ENCODE measurements around the gene SYT7. TPM values are rescaled to one million over a fixed set of nuclear protein-coding genes. Genes with fewer than 3 reads are reported as not detected.

SYT7 gene
- total RNA-seq, 1 experiment from 2014 or later, result 2.5 TPM

DNA sequence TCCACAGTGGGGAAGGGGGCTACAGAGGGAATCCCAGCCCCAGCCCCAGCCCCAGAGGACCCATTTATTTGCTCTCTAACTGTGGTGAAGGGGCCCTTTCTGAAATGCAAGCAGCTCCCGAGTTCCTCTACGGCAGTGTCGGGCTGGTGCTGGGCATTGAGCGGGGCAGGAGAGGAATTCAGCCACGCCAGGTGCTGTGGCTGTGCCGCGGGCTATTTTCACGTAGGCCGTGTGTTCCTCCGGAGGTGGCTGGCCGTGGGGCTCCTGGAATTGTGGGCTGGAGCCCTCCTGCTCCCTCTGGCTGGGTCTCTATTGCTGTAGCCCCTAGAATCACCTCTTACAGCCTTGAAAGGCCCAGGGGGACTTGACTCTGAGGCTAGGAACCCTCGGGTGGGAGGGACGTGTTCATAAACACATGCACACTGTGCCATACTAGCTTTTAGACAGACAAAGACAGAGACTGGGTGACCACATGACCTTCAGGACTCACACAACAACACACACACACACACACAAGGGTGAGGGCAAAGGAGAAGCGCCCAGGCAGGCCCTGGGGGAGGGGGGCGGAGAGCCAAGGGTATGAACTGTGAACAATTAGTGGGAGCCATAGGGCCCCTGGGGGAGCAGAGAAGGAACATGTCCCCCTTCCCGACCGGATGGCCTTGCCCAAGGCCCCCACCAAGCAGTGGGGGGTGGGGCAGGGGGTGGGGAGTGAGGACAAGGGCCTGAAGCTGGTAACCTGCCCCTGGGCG is 48.4 kb upstream of the SYT7 start:
- ChIA-PET CTCF (interaction anchor here (0.5 to 1.3 kb wide), 7 partner anchors 9 to 202 kb away, joined by 3 to 10 read pairs (median 3); no protein-coding TSS in a partner anchor), POLR2A (interaction anchor here (0.7 kb wide), 1 partner anchor 69 kb away, joined by 3 read pairs; no protein-coding TSS in a partner anchor)
- TF ChIP-seq, protein P1, sequence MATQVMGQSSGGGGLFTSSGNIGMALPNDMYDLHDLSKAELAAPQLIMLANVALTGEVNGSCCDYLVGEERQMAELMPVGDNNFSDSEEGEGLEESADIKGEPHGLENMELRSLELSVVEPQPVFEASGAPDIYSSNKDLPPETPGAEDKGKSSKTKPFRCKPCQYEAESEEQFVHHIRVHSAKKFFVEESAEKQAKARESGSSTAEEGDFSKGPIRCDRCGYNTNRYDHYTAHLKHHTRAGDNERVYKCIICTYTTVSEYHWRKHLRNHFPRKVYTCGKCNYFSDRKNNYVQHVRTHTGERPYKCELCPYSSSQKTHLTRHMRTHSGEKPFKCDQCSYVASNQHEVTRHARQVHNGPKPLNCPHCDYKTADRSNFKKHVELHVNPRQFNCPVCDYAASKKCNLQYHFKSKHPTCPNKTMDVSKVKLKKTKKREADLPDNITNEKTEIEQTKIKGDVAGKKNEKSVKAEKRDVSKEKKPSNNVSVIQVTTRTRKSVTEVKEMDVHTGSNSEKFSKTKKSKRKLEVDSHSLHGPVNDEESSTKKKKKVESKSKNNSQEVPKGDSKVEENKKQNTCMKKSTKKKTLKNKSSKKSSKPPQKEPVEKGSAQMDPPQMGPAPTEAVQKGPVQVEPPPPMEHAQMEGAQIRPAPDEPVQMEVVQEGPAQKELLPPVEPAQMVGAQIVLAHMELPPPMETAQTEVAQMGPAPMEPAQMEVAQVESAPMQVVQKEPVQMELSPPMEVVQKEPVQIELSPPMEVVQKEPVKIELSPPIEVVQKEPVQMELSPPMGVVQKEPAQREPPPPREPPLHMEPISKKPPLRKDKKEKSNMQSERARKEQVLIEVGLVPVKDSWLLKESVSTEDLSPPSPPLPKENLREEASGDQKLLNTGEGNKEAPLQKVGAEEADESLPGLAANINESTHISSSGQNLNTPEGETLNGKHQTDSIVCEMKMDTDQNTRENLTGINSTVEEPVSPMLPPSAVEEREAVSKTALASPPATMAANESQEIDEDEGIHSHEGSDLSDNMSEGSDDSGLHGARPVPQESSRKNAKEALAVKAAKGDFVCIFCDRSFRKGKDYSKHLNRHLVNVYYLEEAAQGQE (IDR thresholded peaks at IDR 0.05; ENCODE audit: insufficient read depth in 1 of 2, low read depth in 2 of 2, low read length in 1 of 2), result no peak
- TF ChIP-seq SIN3A (IDR thresholded peaks at IDR 0.05; ENCODE audit: borderline replicate concordance, insufficient read depth, low read depth, low read length) (no peak), POLR2AphosphoS5 (IDR thresholded peaks at IDR 0.05; ENCODE audit: low read depth, low read length) (no peak), TCF7L2 (IDR thresholded peaks at IDR 0.05; ENCODE audit: low read depth, low read length) (no peak)
- TF ChIP-seq, protein P2, sequence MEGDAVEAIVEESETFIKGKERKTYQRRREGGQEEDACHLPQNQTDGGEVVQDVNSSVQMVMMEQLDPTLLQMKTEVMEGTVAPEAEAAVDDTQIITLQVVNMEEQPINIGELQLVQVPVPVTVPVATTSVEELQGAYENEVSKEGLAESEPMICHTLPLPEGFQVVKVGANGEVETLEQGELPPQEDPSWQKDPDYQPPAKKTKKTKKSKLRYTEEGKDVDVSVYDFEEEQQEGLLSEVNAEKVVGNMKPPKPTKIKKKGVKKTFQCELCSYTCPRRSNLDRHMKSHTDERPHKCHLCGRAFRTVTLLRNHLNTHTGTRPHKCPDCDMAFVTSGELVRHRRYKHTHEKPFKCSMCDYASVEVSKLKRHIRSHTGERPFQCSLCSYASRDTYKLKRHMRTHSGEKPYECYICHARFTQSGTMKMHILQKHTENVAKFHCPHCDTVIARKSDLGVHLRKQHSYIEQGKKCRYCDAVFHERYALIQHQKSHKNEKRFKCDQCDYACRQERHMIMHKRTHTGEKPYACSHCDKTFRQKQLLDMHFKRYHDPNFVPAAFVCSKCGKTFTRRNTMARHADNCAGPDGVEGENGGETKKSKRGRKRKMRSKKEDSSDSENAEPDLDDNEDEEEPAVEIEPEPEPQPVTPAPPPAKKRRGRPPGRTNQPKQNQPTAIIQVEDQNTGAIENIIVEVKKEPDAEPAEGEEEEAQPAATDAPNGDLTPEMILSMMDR (IDR thresholded peaks at IDR 0.05), result no peak
- H3K27me3 ChIP-seq (ENCODE audit: control insufficient read depth, insufficient read depth, low read length), result no peaks in the 10 kb centered on the region
- DNase-seq (ENCODE audit: low read depth, low spot score) (no peak), ATAC-seq (no peak)
- H3K4me1 ChIP-seq (ENCODE audit: control insufficient read depth, insufficient read depth, low read length), result no peaks in the 10 kb centered on the region
- in situ Hi-C loops (cut with HindIII; ENCODE audit: low pct_unique_long_range_greater_than_20kb, low sequenced_read_pairs) (no loop called here), intact Hi-C loops (cut with micrococcal nuclease; ENCODE audit: unreplicated experiment) (loop anchor here (2.0 to 5.0 kb wide), 2 partner anchors 48 to 152 kb away; partner anchors contain the start of gene SYT7)
- no peak overlapping the region for H3K27ac ChIP-seq (ENCODE audit: low read length)
- no peak overlapping the region for H3K4me3 ChIP-seq (ENCODE audit: low read depth in 2 of 2, low read length in 2 of 2)
- no TSS peak for BruUV-seq (replicated peaks)
- H3K36me3 ChIP-seq (ENCODE audit: control insufficient read depth, insufficient read depth, low read length), result no peaks in the 10 kb centered on the region
- H3K9me3 ChIP-seq (ENCODE audit: control insufficient read depth, insufficient read depth, low read depth, low read length), result no peaks in the 10 kb centered on the region

DNA sequence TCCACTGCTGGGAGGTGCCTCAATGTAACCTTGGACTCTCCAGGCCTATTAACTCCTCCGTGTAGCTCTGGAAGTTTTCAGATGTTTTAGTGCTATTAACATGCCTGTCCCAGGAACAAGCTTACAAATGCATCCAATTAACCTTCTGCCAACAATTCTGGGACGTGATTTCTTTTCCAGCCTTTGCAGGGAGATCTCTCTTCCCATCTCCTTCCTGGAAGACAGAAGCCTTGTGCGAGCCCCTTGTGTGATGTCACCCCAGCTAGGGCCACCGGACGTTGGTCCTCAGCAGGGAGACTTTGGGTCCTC is 47.7 kb upstream of the SYT7 start:
- ATAC-seq, result no peak; the same call in 1 of the 2 replicates
- H3K27me3 ChIP-seq (ENCODE audit: control insufficient read depth, insufficient read depth, low read length), result no peaks in the 10 kb centered on the region
- in situ Hi-C loops (cut with HindIII; ENCODE audit: low pct_unique_long_range_greater_than_20kb, low sequenced_read_pairs), result no loop called here
- ChIA-PET POLR2A (no interaction called here), CTCF (interaction anchor here (0.5 to 1.3 kb wide), 5 partner anchors 10 to 177 kb away, joined by 3 to 10 read pairs (median 3); no protein-coding TSS in a partner anchor)
- no peak overlapping the region for H3K4me3 ChIP-seq (ENCODE audit: low read depth in 2 of 2, low read length in 2 of 2)
- no peaks in the 10 kb centered on the region for H3K36me3 ChIP-seq (ENCODE audit: control insufficient read depth, insufficient read depth, low read length)
- DNase-seq (ENCODE audit: low read depth, low spot score), result no peak
- TF ChIP-seq, protein P1 (IDR thresholded peaks at IDR 0.05; ENCODE audit: insufficient read depth in 1 of 2, low read depth in 2 of 2, low read length in 1 of 2), result no peak
- TF ChIP-seq TCF7L2 (IDR thresholded peaks at IDR 0.05; ENCODE audit: low read depth, low read length), result no peak
- TF ChIP-seq, protein P2 (IDR thresholded peaks at IDR 0.05), result no peak
- TF ChIP-seq POLR2AphosphoS5 (IDR thresholded peaks at IDR 0.05; ENCODE audit: low read depth, low read length), result no peak
- BruUV-seq (replicated peaks), result no TSS peak
- H3K9me3 ChIP-seq (ENCODE audit: control insufficient read depth, insufficient read depth, low read depth, low read length), result no peaks in the 10 kb centered on the region
- H3K27ac ChIP-seq (ENCODE audit: low read length), result no peak overlapping the region
- H3K4me1 ChIP-seq (ENCODE audit: control insufficient read depth, insufficient read depth, low read length), result no peaks in the 10 kb centered on the region
- intact Hi-C loops (cut with micrococcal nuclease; ENCODE audit: unreplicated experiment), result loop anchor here (2.0 to 5.0 kb wide), 2 partner anchors 48 to 151 kb away; partner anchors contain the start of gene SYT7
